Left ventricle myocardium inferior (tissue), 1 donor: Measurements from ENCODE around the gene PROM2. TPM values are rescaled to one million over a fixed set of nuclear protein-coding genes. Genes with fewer than 3 reads are reported as not detected.

Experiments used
- DNase-seq: peaks from one replicate; pipeline ENCODE4 v3.0.0-alpha.2; 2020
- H3K27ac ChIP-seq: fragments of 200-600 bp; replicated peaks from 2 replicates; pipeline ENCODE4 v1.8.0; 2021
- H3K27me3 ChIP-seq: fragments of 200-600 bp; 2 replicates; pipeline ENCODE4 v1.8.0; 2021; ENCODE audit warnings: low read depth
- H3K36me3 ChIP-seq: fragments of 200-600 bp; 2 replicates; pipeline ENCODE4 v1.8.0; 2021
- H3K4me1 ChIP-seq: fragments of 200-600 bp; 2 replicates; pipeline ENCODE4 v1.8.0; 2021
- H3K4me3 ChIP-seq: fragments of 200-600 bp; 2 replicates; pipeline ENCODE4 v1.8.0; 2021; ENCODE audit warnings: mild to moderate bottlenecking, moderate library complexity
- H3K9me3 ChIP-seq: fragments of 200-600 bp; replicated peaks from 2 replicates; pipeline ENCODE4 v1.8.0; 2021
- intact Hi-C: fragments of 100-400 bp; cut with micrococcal nuclease; formaldehyde crosslinking; loops from one replicate; pipeline ENCODE4 v1.11.0; 2022
- total RNA-seq: library from RNA; stranded (reverse); fragmentation: NEBNext Ultra II Directional; extraction: Animal tissue kit (Norgen Biotek cat#: 25700); gene quantifications from one replicate; pipeline ENCODE4 v1.2.1, GENCODE V29; 2021
- TF ChIP-seq, protein P1 (sequence below): fragments of 200-600 bp; IDR thresholded peaks from 2 replicates; pipeline ENCODE4 v1.8.0; 2021; ENCODE audit warnings: antibody characterized with exemption, mild to moderate bottlenecking, borderline replicate concordance
- donor health status: DM: no; HTN: yes; CAD: no; lungs with severe emphysema.

Gene PROM2
- total RNA-seq, 1 donor from 2014 or later: 1.4 TPM

DNA sequence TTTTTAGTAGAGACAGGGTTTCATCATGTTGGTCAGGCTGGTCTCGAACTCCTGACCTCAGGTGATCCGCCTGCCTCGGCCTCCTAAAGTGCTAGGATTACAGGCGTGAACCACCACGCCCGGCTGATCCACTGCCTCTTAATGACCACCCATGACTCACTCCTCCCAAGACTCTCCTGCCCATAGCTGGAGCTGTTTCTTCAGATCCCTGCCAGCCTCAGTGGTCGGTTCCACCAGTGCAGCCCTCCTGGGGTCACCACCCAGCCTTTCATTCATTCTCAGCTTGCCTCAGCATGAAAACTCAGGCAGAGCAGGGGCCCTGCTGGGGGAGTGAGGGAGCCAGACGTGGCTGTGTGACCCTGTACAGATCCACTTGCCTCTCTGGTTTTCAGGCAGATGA is 35.4 kb downstream of the PROM2 start:
- Histone ChIP-seq H3K9me3 (no peaks in the 10 kb centered on the region), H3K4me3 (no peak overlapping the region), H3K36me3 (no peaks in the 10 kb centered on the region), H3K4me1 (no peaks in the 10 kb centered on the region), H3K27ac (no peak overlapping the region), H3K27me3 (peaks cover 60% of the 10 kb centered on the region)
- intact Hi-C loops: no loop called here
- TF ChIP-seq, protein P1, sequence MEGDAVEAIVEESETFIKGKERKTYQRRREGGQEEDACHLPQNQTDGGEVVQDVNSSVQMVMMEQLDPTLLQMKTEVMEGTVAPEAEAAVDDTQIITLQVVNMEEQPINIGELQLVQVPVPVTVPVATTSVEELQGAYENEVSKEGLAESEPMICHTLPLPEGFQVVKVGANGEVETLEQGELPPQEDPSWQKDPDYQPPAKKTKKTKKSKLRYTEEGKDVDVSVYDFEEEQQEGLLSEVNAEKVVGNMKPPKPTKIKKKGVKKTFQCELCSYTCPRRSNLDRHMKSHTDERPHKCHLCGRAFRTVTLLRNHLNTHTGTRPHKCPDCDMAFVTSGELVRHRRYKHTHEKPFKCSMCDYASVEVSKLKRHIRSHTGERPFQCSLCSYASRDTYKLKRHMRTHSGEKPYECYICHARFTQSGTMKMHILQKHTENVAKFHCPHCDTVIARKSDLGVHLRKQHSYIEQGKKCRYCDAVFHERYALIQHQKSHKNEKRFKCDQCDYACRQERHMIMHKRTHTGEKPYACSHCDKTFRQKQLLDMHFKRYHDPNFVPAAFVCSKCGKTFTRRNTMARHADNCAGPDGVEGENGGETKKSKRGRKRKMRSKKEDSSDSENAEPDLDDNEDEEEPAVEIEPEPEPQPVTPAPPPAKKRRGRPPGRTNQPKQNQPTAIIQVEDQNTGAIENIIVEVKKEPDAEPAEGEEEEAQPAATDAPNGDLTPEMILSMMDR: no peak
- DNase-seq: no peak

DNA sequence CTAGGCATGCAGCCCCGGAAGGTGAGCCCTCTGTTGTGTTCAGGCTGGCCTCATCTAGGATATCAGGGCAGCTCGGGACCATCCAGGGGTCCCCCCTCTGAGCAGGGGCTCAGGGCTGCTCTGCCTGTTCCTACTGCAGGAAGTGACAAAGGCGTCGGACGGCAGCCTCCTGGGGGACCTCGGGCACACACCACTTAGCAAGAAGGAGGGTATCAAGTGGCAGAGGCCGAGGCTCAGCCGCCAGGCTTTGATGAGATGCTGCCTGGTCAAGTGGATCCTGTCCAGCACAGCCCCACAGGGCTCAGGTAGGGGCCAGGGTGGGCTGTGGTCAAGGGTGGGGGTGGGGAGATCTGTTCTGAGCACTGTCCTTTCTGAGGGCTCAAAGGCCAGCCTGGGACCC is 36.0 kb downstream of the PROM2 start:
- Histone ChIP-seq H3K36me3 (no peaks in the 10 kb centered on the region), H3K27me3 (peaks cover 66% of the 10 kb centered on the region), H3K9me3 (no peaks in the 10 kb centered on the region), H3K27ac (no peak overlapping the region), H3K4me1 (no peaks in the 10 kb centered on the region), H3K4me3 (no peak overlapping the region)
- DNase-seq: no peak
- intact Hi-C loops: no loop called here
- TF ChIP-seq, protein P1: no peak

DNA sequence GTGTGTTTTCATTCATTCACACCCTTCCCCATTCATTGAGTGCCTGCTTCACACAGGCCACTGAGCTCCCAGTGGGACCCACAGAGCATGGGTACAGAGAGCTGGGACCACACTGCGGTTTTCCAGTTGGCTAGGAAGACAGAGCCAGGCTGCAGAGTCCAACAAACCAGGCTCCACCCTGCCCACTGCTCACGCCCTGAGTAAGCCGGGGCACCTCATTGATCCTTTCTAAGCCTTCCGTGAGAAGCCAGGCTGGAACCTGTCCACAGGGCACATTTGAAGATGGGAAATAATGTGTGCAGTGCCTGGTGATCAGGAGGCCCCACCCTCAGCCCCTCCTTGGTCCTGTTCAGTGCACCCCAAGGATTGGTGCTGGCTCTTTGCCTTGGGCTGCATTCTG is 36.4 kb downstream of the PROM2 start:
- Histone ChIP-seq H3K36me3 (no peaks in the 10 kb centered on the region), H3K4me3 (no peak overlapping the region), H3K9me3 (no peaks in the 10 kb centered on the region), H3K27ac (no peak overlapping the region), H3K27me3 (peaks cover 68% of the 10 kb centered on the region), H3K4me1 (no peaks in the 10 kb centered on the region)
- TF ChIP-seq, protein P1: no peak
- intact Hi-C loops: no loop called here
- no peak for DNase-seq

DNA sequence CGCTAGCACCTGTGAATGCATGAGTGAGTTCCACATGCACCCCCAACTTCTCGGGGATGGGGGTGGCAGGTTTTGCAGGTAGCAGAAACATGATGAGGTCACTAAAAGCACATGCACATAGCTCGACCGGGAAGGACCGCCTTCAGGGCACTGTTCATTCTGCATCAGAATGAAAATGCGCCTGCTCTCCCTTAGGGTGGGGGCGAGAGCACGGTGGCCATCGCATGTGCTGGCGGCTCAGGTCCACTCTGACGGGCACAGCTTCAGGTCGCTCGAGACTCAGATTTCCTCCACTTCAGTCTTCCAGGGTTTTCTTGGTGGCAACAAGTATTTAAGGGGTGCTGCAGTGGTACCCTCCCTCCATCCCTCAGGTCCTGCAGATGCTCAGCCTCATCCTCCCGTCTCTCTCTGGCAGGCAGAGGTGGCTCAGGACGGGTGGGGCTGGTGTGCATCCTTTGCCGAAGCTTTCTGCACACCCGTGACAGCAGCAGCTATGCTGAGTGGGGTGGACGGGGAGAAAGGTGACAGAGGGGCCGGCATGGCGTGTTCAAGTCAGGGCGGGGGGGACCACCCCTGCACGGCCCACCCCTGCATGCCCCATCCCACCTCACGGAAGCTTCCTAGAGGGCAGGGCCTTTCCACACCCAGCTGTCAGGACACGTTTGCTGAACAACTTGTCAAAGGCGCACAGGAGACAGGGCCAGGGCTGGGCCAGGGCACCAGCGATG is 37.7 kb downstream of the PROM2 start:
- DNase-seq: no peak
- Histone ChIP-seq H3K27me3 (peaks cover 62% of the 10 kb centered on the region), H3K4me3 (no peak overlapping the region), H3K4me1 (no peaks in the 10 kb centered on the region), H3K36me3 (no peaks in the 10 kb centered on the region), H3K27ac (no peak overlapping the region), H3K9me3 (no peaks in the 10 kb centered on the region)
- intact Hi-C loops: no loop called here
- TF ChIP-seq, protein P1: no peak

DNA sequence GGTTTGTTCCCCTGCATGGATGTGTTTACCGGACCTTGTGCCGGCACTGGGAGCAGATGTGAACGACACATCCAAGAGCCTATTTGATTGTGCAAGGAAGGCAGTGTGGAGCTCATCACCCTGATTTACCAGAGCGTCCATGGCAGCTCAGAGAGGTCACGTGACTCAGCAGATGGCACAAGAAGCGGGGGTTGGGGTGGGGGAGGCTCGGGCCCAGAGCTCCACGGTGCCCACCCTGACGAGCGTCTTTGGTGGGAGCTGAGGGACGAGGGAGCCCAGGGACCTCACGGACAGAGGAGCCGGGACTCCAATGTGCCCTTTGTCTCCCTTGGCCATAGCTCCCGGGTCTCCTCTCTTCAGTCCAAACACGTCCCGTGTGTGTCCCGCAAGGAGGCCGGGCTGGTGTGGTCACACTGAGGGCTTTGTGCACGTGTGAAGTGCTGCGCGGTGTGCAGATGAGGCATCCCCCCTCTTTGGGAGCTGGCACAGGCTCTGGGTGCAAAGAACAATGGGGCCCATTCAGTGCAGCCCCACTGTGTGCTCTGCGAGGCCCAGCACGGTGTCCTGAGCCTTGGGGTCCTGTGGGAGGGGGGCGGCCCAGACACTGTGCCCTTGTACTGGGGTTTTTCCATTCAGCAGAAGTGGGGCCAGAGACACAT is 38.4 kb downstream of the PROM2 start:
- no peaks in the 10 kb centered on the region for H3K36me3 ChIP-seq
- TF ChIP-seq, protein P1: no peak
- no peak for DNase-seq
- no peaks in the 10 kb centered on the region for H3K9me3 ChIP-seq
- no peaks in the 10 kb centered on the region for H3K4me1 ChIP-seq
- intact Hi-C loops: no loop called here
- no peak overlapping the region for H3K27ac ChIP-seq
- H3K27me3 ChIP-seq: peaks cover 64% of the 10 kb centered on the region
- H3K4me3 ChIP-seq: no peak overlapping the region
